Medulla oblongata (tissue), 1 donor: ENCODE data around the gene RALA.

Experiments used
- DNase-seq: peaks from one replicate; pipeline ENCODE4 v3.0.0-alpha.2; 2015; ENCODE audit errors: extremely low spot score

RALA gene

DNA sequence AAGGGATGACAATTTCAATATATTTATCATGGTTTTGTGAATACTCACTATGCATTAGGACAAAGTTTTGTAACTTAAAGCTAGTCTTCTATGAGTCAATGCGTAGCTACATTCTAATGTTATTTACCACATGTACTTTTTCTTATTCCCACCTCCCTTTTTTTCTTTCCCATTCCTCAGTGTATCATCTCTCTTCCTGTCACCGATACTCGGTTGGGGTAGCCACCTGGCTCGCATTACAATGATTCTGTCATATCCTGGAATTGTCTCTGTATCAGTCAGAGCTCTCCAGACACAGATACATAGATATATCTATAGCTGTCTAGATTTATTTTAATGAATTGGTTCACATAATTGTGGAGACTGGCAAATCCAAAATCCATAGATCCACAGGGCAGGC lies 9.8 kb upstream of the RALA start:
- no peak for DNase-seq

DNA sequence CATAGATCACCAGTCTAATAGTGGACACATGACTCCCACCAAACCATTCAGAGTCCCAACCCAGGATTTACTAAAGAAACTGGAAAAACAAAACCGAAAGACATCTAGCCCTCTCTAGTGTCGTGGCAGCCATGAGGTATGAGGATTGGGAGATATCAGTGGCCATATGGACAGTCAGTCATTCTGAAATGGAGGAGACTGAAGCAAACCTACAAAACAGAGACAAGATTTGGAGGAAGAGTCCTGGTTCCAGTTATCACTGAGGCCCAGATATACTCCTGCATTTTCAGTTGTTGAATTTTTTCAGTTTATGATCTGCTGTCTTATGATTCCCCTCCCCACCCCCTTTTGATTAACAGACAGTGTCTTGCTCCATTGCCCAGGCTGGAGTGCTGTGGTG lies 9.1 kb upstream of the RALA start:
- no peak for DNase-seq

DNA sequence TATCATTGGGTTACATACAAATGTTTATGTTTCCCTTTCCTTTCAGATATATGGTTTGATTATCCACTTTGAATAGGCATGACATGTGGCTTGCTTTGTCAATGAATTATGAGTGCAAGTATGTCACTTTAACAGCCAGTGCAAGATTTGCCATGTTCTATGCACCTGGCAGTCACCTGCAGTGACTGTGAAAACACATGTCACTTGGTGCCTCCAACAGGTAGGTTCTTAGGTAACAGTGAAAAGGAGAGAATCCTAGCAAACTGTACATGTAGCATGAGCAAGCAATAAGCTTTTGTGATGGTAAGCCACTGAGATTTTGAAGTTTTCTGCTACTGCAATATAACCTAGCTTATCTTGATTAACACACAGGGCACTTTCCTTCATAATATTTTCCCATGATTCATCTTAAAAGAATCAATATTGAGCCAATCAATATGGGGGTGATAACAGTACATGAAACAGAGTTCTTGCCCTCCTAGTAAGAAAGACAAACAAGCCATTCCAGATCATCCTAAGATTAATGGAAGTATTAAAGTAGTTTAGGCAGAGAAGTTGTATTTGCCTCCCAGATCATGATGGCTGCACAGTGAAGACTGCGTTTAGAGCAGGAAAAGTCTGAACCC lies 7.9 kb upstream of the RALA start:
- no peak for DNase-seq

DNA sequence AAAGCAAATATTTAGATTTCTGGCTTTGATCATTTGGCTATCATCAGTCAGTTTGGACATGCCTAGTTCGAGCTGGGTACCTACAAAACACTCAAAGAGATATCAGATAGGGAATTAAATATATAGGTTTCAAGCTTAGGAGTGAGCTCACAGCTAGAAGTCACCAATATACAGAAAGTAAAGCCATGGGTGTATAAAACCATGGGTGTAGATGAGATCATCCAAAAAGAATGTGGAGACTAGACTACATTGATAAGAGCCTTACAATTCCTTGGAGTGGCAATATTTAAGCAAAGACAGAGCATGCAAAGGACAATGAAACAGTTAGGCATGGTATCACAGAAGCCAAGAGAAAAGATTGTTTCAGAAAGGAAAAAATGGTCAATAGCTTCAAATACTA lies 7.2 kb upstream of the RALA start:
- DNase-seq, result no peak

DNA sequence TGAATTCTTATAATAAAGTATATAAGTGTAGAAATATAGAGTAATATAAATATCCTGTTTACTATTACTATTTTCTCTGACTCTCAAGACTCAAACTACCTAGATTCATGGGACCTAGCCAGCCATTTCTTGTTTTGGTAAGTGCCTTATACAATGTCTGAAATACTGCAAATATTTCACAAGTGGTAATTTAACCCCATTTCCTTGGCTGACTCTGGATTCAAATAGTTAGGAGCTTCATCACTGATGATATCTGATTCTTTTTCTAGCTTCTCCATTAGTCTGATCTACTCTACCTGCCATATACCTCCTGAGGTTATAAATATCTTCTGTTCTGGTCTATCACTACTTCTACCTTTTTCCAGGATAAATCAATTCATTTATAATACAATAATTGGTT lies 6.4 kb upstream of the RALA start:
- DNase-seq, result no peak

DNA sequence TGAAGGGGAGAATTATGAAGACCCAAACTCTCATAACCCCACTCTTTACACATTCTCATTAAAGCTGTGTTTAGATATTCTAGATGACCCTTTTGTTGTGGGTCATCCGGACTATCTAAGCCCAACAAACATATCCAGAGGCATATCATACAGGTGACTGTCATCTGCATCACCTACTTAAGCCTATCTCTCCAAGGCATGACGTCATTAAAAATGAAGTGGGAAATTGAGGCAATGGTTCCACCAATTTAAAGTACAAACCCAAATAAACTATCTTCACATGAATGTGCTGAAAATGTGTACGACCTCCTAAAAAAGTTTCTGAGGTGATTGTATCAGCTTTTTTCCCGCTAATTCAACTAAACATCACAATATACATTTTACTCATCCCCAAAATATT lies 4.5 kb upstream of the RALA start:
- no peak for DNase-seq

DNA sequence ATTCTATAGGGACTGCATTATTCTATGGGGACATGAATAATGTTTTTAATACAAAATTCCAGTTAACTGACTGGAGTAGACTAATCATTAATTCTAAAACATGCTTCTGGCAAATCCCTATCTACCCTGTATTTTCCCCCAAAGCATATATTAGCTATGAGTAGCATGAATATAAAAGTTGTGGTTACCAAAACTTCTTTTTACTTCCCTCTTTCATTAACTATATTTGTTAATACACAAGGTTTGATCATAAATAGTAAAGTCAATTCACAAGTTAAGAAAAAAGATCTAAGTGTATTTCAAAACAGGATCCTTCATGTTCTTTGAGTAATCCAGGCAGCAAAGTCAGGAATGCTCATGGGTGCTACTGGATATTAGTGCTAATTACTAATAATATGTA lies 2.9 kb upstream of the RALA start:
- no peak for DNase-seq

DNA sequence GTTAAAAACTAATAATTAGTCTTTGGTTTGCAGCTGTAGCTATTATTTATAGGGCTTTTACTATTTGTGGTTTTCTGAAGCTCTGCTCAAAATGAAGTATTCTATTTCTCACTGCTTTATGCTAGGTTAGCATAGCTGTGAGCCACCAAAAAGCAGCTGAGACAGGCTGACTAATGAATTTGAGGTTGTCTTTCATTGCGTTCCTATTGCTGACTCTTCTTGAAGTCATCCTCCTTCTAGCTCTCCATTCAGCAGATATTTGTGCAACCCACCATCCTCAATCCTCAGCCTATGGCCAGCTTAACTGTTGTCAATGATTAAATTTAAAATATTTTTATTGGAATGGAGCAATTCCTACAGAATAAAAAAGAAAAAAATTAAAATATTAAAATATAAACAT lies 2.1 kb upstream of the RALA start:
- DNase-seq, result no peak

DNA sequence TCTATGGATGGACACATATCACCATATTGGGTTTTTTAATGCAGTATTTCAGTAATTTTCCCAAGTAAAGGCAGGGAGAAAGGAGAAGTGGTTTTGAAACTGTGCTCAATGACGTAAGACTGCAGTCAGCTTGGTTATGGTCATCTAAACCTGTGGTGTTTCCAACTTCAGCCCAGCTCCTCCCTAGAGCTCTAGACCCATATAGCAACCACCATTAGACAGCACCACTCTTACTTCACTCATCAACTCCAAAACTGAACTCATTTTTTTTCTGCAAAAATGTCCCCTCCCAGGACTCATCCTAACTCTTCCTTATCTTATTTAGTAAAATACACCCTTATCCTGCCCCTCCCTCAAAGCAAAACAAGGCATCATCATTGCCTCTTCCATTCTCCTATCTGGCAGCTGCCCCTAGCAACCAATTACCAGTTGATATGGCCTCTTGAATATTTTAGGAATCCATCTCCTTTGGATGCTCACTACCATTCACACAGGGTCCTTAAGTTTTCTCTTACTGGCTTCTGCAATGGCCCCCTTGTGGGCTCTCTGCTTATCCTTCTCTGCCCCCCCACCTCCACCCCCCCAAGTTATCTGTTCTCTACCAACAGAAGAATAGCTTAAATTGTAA lies 1.5 kb upstream of the RALA start:
- no peak for DNase-seq

DNA sequence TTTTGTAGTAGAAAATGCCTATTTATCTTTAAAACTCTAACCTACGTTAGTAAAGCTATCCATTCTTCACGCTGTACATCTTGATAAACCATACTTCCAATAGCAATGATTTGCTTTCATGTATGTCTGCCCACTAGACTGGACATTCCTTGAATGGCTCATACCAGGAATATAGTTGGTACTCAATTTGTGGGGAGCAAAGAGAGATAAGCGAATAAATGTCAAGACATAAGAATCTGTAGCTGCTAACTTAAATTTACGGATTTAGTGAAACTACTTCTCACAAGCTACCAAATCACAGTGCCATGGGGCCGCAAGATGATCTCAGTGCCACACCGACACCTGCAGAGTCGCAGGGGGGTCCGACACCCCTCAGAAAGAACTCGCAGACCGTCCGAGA lies 763 bp upstream of the RALA start:
- no peak for DNase-seq

DNA sequence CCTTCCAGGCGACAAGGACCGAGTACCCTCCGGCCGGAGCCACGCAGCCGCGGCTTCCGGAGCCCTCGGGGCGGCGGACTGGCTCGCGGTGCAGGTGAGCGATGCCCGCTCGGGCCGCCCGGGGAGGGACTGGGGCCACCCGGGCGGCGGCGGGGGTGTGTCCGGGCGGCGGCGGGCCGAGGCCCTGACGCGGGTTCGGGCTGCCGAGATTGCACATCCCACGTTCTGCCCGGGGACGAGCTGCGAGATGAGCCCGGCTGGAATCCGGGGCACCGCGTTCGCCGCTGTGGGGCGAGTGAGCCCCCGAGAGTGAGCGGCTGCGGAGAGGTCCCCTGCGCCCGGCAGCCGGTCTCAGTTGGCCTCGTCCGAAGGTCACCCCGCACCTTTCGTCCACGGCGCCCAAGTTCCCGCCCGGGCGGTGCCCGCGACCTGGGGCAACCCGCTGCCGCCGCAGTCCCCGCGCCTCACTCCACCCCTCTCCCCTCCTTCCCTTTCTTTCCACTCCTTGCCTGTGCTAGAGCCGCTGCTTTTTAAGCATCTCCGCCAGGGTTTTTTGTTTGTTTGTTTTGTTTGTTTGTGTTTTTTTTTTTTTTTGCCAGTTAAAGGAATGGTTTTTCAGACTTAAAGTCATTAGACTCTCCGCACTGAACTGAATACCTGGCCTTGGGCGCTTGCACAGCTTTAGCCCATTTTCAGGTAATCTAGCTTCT lies 515 bp downstream of the RALA start:
- DNase-seq, result peak; percentile 10

DNA sequence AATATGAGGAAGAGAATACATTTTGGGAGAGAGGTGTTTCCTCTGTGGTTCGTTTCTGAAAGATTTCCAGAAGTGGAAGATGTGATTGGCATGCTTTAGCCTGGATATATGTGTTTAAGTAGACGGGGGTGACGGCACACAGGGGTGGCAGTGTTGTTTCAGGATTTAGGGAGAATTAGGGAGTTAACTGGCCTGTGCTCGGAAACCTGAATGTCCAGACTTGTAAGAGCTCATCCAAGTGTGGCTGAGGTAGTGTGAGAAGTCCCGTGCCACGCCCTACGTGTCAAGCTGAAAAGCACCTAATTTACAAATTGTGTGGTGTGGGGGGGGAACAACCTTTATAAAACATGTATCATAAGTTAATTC lies 1.1 kb downstream of the RALA start:
- DNase-seq, result peak; percentile 23

DNA sequence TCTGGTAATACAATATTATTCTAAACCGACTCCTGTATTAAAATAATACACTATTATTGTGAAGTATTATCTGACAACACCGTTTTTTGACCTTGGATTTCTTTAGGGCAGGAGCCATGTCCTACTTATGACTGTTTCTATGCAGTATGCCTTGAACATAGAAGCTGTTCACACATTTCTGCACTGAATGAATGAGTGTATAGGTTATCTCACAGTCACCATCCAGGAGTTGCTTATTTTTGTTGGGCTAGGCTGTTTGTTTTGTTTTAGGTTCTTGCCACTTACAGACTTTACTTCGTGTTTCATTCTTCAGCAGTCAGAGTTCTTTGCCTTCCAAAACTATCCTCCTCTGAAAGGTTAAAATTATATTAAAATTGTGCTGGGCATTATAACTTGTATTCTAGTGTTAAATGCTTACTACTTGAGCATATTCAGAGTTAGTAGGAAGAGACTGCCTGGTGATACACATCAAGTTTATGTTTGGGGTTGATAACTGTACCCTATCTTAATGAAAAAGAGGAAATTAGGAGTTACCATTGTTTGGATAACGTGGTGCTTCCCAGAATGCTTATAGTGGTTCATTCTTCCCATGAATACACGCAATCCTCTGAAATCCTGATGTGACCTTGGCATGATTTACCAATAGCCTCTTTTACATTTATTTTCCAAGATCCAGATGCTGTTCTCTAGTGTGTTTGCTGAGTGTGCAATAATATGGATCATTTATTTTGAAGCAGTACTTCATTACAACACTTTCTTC lies 1.7 kb downstream of the RALA start:
- DNase-seq, result no peak

DNA sequence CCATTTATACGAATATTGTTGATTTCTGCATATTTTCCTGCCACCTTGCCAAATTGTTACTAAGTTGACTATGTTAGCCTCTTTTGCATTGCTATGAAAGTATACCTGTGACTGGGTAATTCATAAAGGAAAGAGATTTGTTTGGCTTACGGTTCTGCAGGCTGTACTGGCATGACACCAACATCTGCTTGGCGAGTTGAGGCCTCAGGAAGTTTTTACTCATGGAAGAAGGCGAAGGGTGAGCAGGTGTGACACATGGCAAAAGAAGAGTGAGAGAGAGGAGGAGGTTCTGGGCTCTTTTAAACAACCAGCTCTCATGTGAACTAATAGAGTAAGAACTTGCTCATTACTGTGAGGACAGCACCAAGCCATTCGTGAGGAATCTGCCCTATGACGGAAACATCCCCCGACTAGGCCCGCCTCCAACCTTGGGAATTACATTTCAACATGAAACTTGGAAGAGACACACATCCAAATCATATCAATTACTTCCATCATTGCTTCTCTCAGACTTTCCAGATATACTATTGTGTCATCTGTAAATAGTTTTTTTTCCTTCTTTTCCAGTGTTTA lies 8.4 kb downstream of the RALA start:
- no peak for DNase-seq

DNA sequence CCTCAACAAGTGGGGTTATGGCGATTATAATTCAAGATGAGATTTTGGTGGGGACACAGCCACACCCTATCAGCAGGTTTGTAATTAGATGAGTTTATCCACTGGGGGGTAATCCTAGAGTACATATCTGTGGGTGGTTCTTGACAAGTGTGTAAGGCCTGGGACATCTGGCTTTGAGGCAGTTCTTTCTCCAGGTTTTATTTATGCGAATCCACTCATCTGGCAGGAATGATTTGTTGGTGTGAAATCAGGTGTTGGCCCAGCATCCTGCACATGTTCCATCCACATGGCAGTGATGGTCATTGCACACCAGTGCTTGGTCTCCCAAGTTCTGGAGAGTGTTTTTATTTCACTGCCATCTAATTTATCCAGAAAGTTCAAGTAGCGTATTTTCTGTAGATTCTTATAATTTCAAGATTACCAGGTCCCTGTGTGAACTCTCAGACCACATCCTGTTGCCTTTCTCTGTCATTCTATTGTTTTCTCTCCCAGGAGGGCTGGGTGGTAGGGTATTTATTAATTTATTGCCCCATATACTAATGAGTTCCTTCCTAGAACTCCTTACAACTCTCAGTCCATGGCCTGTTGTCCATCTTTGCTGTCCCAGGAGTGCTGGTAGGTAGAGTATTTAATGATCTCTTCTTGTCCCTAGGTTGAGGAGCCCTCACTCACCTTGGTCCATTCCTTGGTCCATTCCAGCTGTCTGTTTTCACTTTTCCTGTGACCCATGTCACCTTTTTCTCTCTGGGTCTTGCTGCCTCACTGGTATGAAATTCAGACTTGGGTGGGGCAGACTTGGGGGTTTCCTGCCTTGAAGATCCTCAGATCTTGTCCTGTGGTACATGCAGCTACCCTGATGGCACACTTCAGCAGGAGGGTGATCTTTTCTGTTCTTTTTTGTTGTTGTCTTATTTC lies 10.4 kb downstream of the RALA start:
- DNase-seq, result no peak

DNA sequence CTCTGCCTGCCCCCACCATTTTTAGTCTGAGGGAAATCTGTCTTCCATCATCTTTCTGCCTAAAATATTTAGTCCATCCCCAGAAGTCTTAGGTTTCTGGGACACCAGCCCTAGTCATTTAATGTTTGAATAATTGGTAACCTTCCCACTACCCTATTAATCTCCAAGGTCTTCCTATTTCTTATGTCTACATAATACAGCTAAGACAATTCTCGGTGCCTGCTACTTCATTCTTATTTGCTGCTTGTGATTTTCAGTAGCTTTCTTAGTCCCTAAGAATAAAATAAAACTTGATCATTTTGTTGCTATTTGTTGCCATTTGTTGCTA lies 11.1 kb downstream of the RALA start:
- DNase-seq, result no peak

DNA sequence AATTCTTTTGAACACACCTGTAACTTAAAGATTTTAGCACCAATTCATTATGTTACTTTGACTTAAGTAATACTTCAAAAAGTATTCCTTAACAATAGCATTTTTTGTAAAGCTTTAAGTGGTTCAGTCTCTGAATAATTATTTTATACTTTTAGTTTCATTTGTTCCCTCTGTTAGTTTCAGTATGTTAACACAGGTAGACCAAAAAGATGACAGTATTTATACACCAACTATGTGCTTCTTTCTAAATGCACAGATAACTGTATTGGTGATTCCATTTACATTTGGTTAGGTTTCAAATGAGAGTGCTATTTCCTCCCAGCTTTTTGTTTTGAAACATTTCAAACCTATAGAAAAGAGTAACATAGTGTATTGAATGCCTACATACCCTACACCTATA lies 14.0 kb downstream of the RALA start:
- DNase-seq, result no peak

DNA sequence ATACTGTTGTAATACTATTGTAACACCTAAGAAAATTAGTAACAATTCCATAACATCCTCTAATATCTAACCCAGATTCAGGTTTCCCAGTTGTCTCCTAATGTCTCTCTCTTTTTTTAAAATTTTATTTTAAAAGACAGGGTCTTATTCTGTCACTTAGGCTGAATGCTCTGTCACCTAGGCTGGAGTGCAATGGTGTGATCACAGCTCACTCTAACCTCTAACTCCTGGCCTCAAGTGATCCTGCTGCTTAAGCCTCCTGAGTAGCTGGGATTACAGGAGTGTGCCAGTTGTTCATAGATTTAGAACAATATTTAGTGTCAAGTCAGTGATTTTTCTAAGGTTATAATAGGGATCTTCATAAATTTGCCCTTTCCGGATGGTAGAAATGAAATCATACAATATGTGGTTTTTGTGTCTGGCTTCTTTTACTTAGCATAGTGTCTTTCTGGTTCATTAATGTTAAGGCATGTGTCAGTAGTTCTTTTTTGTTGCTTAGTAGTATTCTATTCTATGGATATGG lies 14.7 kb downstream of the RALA start:
- DNase-seq, result no peak

DNA sequence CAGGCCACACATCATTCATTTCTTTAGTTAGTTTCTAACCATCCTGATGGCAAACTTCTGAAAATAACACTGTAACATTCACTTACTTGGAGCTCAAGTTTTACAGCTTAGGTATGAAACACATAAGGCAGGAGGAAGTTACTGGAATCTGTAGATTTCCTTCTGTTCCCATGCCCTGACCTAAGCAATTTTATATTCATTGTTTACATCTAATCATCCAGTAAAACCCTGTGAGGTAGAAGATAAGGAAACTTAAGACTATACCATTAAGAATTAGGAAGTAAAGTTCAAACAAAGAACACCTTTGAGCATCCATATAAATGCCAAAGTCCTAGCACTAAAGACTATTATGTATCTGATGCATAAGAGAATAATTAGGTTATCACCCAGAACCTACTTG lies 19.5 kb downstream of the RALA start:
- no peak for DNase-seq

DNA sequence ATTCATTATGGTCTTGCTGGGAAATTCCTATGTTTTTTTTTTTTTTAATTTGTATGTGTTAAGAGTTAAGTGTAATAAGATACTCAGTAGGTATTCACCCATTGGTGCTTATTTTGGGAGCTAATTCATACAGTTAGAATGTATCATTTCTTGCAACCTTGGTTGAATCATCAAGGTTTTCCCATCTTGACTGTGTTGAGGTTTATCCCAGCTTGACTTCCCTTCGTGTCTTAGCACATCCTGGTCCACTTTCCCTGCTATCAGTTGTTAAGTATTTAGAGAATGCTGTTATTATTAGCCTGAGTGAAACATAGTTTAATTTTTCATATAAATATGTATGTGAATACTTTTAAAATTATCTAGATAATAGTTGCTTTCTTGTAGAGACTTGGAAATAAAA lies 20.8 kb downstream of the RALA start:
- no peak for DNase-seq
